Activated naive CD4-positive, alpha-beta T cell treated with anti-CD3 and anti-CD28 coated beads, Interleukin-2, amount 50 U/mL, for 24 hours (primary cell): ENCODE data around the gene OSBPL1A.

ENCODE experiments used
- H3K27ac Mint-ChIP-seq: one replicate; pipeline ENCODE4 v1.8.0; 2021; ENCODE audit warnings: mild to moderate bottlenecking, mixed read lengths
- H3K27me3 Mint-ChIP-seq: one replicate; pipeline ENCODE4 v1.8.0; 2021; ENCODE audit warnings: mixed read lengths
- H3K36me3 Mint-ChIP-seq: one replicate; pipeline ENCODE4 v1.8.0; 2021; ENCODE audit warnings: mixed read lengths
- H3K4me1 Mint-ChIP-seq: one replicate; pipeline ENCODE4 v1.8.0; 2021; ENCODE audit warnings: mixed read lengths
- H3K4me3 Mint-ChIP-seq: one replicate; pipeline ENCODE4 v1.8.0; 2021; ENCODE audit warnings: mild to moderate bottlenecking, mixed read lengths
- H3K9me3 Mint-ChIP-seq: one replicate; pipeline ENCODE4 v1.8.0; 2021; ENCODE audit warnings: mixed read lengths

Gene OSBPL1A

GRCh38 chr18:24239341-24239740, 158.3 kb downstream of the OSBPL1A start:
- H3K9me3 Mint-ChIP-seq, result no peaks in the 10 kb centered on the region

DNA sequence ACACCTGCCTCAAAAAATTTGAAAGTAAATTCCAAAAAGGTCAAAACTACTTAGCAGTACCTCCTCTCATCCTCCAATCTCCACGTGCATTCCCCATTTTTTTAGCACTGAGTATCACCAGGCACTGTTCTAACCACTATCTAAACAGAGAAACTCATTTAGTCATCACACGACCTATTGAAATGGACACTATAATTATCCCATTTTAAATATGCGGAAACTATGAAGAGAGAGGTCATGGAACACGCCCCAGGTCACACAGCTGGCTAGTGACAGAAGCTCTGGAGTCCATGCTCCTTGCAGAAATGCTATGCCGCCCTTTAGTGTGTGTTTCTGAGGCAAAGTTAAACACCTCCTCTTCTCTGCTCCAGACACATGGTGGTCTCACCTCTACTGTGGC, 159.2 kb downstream of the OSBPL1A start:
- Mint-ChIP-seq H3K27ac (no peak overlapping the region), H3K9me3 (no peaks in the 10 kb centered on the region), H3K36me3 (peaks cover 10% of the 10 kb centered on the region), H3K27me3 (no peaks in the 10 kb centered on the region), H3K4me3 (no peak overlapping the region), H3K4me1 (no peaks in the 10 kb centered on the region)

More at GRCh38 chr18:24239341-24239740, 158.3 kb downstream of the OSBPL1A start:
- Mint-ChIP-seq H3K36me3 (peaks cover 10% of the 10 kb centered on the region), H3K27ac (no peak overlapping the region), H3K4me3 (no peak overlapping the region), H3K27me3 (no peaks in the 10 kb centered on the region), H3K4me1 (no peaks in the 10 kb centered on the region)

DNA sequence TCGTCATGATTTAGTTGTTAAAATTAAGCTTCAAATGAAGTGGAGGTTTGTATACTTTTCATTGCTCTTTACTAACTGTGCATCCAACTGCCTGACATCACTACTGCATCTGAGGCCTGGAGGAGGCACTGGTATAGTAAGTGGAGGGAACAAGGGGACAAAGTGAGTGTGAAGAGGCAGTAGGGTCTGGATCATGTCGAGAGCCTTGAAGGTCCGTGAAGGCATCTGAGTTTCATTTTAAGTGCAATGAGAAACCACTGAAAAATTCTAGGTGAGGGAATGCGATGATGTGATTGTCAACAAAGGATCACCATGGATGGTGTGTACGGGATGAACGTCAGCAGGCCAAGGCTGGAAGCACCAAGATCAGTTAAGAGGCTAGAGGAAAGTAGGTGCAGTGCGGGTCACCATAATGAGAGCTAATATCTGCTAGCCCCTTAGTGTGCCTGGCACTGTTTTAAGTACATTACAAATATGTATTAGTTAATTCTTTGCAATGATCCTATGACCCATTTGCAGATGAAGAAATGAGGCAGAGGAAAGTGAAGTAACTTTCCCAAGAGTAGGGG, 162.7 kb downstream of the OSBPL1A start:
- H3K36me3 Mint-ChIP-seq, result peaks cover 8% of the 10 kb centered on the region
- no peaks in the 10 kb centered on the region for H3K27me3 Mint-ChIP-seq
- no peaks in the 10 kb centered on the region for H3K4me1 Mint-ChIP-seq
- no peaks in the 10 kb centered on the region for H3K9me3 Mint-ChIP-seq
- no peak overlapping the region for H3K27ac Mint-ChIP-seq
- no peak overlapping the region for H3K4me3 Mint-ChIP-seq

DNA sequence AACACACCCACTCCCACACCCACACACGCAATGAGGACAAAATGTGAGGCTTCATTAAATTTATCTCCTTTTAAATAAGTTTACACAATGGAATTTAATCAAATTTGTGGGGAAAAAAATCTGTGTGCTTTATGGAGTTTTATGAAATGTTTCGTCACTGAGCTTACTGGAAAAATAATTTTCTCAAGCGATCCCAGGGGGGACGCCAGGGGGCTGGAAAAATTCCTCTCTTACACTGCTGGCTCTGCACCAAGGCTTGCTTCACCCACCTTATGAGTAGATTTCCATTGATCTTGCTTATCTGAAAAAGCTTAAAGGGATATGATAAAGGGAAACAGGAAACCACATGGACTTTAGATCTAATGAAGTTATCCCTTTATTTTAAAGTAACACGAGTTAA, 163.3 kb downstream of the OSBPL1A start:
- H3K27me3 Mint-ChIP-seq, result no peaks in the 10 kb centered on the region
- no peak overlapping the region for H3K27ac Mint-ChIP-seq
- peaks cover 8% of the 10 kb centered on the region for H3K36me3 Mint-ChIP-seq
- H3K9me3 Mint-ChIP-seq, result no peaks in the 10 kb centered on the region
- no peaks in the 10 kb centered on the region for H3K4me1 Mint-ChIP-seq
- no peak overlapping the region for H3K4me3 Mint-ChIP-seq

GRCh38 chr18:24232800-24233199, 164.8 kb downstream of the OSBPL1A start:
- Mint-ChIP-seq H3K4me1 (no peaks in the 10 kb centered on the region), H3K36me3 (peaks cover 7% of the 10 kb centered on the region), H3K27me3 (no peaks in the 10 kb centered on the region), H3K4me3 (no peak overlapping the region), H3K27ac (no peak overlapping the region), H3K9me3 (no peaks in the 10 kb centered on the region)

DNA sequence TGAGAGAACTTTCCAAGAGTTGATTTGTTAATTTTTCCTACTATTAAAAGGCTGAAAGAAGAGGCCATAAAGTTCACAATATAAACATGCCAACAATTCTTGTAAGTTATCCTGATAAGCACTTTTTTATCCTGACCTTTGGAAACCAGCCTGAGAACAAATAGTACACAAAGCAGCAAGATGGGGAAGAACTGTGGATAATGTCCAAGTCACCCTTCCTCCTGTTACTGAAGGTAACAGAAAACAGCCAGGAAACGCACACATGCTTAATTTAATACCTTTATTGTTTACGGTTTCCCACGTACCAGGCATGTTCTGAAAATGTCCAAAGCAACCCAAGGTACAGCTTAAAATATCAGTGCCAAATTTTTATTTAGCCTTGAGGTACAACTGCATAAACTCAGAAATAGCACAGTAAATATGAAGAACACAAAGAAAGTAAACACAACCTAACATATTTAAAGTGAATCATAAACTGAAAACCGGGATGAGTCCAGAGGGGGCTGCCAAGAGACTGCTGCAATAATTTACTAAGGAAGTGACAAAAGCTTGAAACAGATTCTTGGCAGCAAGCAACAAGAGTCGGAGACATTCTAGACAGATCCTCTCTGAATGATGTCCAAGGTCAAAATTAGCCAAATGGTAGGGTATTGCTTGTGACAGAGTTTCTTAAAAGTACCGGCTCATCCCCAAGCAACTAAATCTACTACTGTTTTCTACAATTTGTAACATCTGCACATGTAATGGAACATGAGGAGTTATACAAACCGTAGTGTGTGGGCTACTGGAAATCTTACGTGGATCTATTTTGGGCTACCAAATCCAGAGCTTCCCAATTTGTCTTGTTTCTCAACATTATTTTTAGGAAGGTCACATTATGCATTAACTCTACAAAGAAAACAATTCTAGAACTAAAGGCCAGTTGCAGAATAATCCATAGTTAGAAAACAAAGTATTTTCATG, 165.6 kb downstream of the OSBPL1A start:
- Mint-ChIP-seq H3K4me3 (no peak overlapping the region), H3K36me3 (peaks cover 4% of the 10 kb centered on the region), H3K27ac (no peak overlapping the region), H3K9me3 (no peaks in the 10 kb centered on the region), H3K27me3 (no peaks in the 10 kb centered on the region), H3K4me1 (no peaks in the 10 kb centered on the region)

GRCh38 chr18:24230766-24231165, 166.9 kb downstream of the OSBPL1A start:
- Mint-ChIP-seq H3K4me1 (no peaks in the 10 kb centered on the region), H3K36me3 (peaks cover 1% of the 10 kb centered on the region), H3K9me3 (no peaks in the 10 kb centered on the region), H3K27me3 (no peaks in the 10 kb centered on the region), H3K4me3 (no peak overlapping the region), H3K27ac (no peak overlapping the region)

GRCh38 chr18:24228667-24229041, 169.0 kb downstream of the OSBPL1A start:
- Mint-ChIP-seq H3K36me3 (no peaks in the 10 kb centered on the region), H3K27ac (no peak overlapping the region), H3K4me1 (no peaks in the 10 kb centered on the region), H3K27me3 (peaks cover 4% of the 10 kb centered on the region), H3K4me3 (no peak overlapping the region), H3K9me3 (no peaks in the 10 kb centered on the region)

- no peak overlapping the region for H3K4me3 Mint-ChIP-seq
- H3K9me3 Mint-ChIP-seq, result no peaks in the 10 kb centered on the region
- no peaks in the 10 kb centered on the region for H3K4me1 Mint-ChIP-seq
- H3K36me3 Mint-ChIP-seq, result no peaks in the 10 kb centered on the region
- H3K27me3 Mint-ChIP-seq, result peaks cover 4% of the 10 kb centered on the region
- H3K27ac Mint-ChIP-seq, result no peak overlapping the region
Observed at GRCh38 chr18:24227977-24228666, 169.5 kb downstream of the OSBPL1A start.

GRCh38 chr18:24220318-24220688, 177.3 kb downstream of the OSBPL1A start:
- H3K9me3 Mint-ChIP-seq, result no peaks in the 10 kb centered on the region
- H3K27me3 Mint-ChIP-seq, result peaks cover 4% of the 10 kb centered on the region
- no peaks in the 10 kb centered on the region for H3K36me3 Mint-ChIP-seq
- H3K4me3 Mint-ChIP-seq, result no peak overlapping the region
- H3K4me1 Mint-ChIP-seq, result no peaks in the 10 kb centered on the region
- H3K27ac Mint-ChIP-seq, result no peak overlapping the region

DNA sequence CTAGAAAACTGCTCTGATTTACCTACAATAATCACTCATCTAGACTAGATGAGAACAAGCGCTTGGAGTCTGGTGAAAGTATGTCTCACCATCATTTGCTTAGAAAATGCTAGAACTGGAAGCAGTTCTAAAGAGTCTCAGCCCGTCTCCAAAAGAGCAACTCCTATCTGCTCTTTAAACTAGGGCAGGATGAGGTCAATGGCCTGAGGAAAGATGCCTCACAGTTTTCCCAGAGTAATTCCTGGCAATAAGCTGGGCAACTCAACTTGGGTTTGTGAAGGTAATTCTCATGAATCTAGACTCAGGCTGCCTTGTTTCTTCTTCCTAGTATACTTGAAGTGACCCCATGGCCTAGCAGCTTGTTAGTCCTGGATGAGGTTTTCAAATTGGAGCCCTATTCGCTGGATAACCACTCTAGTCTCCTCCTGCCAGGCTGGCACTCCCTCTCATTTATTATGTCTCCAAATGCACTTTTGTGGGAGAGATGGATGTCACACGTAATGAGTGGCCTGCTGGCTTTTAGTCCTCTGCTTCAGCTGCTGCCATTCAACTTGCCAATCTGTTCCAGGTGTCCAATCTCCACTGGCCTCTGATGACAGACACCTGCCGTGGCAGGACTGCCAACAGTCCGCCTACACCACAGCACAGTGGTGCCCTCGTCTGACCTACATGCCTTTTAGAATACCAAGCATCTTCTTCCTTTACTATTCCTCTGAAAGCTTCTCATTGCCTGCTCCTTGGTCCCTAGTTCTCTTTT, 177.9 kb downstream of the OSBPL1A start:
- no peaks in the 10 kb centered on the region for H3K36me3 Mint-ChIP-seq
- H3K9me3 Mint-ChIP-seq, result no peaks in the 10 kb centered on the region
- no peak overlapping the region for H3K27ac Mint-ChIP-seq
- H3K27me3 Mint-ChIP-seq, result no peaks in the 10 kb centered on the region
- H3K4me3 Mint-ChIP-seq, result no peak overlapping the region
- no peaks in the 10 kb centered on the region for H3K4me1 Mint-ChIP-seq

GRCh38 chr18:24214913-24215312, 182.7 kb downstream of the OSBPL1A start:
- Mint-ChIP-seq H3K27ac (no peak overlapping the region), H3K9me3 (no peaks in the 10 kb centered on the region), H3K4me1 (no peaks in the 10 kb centered on the region), H3K27me3 (no peaks in the 10 kb centered on the region), H3K36me3 (no peaks in the 10 kb centered on the region), H3K4me3 (no peak overlapping the region)

DNA sequence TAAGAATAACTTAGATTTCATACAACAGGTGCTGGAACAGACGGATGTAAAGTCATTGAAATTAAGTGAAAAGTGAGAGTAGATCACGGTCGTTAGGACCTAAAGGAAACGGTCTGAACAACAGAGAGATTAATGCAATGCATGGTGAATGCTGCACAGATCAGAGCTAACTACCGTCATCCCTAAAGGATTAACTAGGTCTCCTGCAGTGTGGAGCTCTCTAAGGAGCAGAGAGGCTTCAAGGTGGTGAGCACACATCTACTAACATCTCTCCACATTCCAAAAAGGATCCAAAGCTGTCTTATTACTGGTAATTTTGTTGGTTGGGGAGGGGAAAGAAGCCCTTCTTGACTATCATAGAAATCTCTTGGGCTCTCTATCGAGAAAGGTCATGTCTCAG, 183.5 kb downstream of the OSBPL1A start:
- Mint-ChIP-seq H3K27me3 (no peaks in the 10 kb centered on the region), H3K4me3 (no peak overlapping the region), H3K4me1 (no peaks in the 10 kb centered on the region), H3K9me3 (no peaks in the 10 kb centered on the region), H3K36me3 (no peaks in the 10 kb centered on the region), H3K27ac (no peak overlapping the region)

- no peaks in the 10 kb centered on the region for H3K4me1 Mint-ChIP-seq
- H3K27ac Mint-ChIP-seq, result no peak overlapping the region
- H3K27me3 Mint-ChIP-seq, result no peaks in the 10 kb centered on the region
- H3K9me3 Mint-ChIP-seq, result no peaks in the 10 kb centered on the region
- H3K4me3 Mint-ChIP-seq, result no peak overlapping the region
- no peaks in the 10 kb centered on the region for H3K36me3 Mint-ChIP-seq
Observed at GRCh38 chr18:24212939-24213338, 184.7 kb downstream of the OSBPL1A start.

DNA sequence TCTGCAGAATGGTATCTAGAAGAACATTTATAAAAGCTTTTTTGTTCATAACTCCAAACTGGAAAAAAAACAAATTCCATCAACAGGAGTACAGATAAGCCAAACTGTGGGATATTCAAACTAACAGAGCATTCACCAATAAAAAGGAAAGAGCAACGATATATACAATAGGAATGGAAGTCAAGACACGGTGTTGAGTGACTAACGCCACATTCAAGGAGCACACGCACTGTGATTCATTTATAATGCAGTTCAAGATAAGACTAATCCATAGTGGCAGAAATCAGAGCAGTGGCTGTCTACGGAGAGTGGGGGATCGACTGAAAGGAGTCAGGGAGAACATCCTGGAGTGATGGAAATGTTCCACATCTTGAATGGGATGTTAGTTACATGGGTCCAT, 188.1 kb downstream of the OSBPL1A start:
- H3K9me3 Mint-ChIP-seq, result no peaks in the 10 kb centered on the region
- H3K4me3 Mint-ChIP-seq, result no peak overlapping the region
- no peaks in the 10 kb centered on the region for H3K4me1 Mint-ChIP-seq
- peaks cover 2% of the 10 kb centered on the region for H3K27me3 Mint-ChIP-seq
- no peaks in the 10 kb centered on the region for H3K36me3 Mint-ChIP-seq
- no peak overlapping the region for H3K27ac Mint-ChIP-seq
